Neural progenitor cell (in vitro differentiated cells): ENCODE data around the gene C1orf210. TPM values are rescaled to one million over a fixed set of nuclear protein-coding genes. Genes with fewer than 3 reads are reported as not detected.

ENCODE experiments used
- DNase-seq: peaks from one replicate; pipeline ENCODE4 v3.0.0-alpha.2; 2016; ENCODE audit warnings: low spot score
- H2AFZ ChIP-seq: fragments of 200-600 bp; sonication (generic); replicated peaks from 2 replicates; pipeline ENCODE4 v1.6.1; 2016; ENCODE audit warnings: antibody characterized with exemption
- H3F3A ChIP-seq: fragments of 200-600 bp; sonication (generic); 2 replicates; pipeline ENCODE4 v1.6.1; 2016; ENCODE audit warnings: antibody characterized with exemption, low read depth
- H3K27ac ChIP-seq: fragments of 200-600 bp; sonication (generic); 2 replicates; pipeline ENCODE4 v1.5.1; 2016; ENCODE audit warnings: mild to moderate bottlenecking
- H3K27me3 ChIP-seq: fragments of 200-600 bp; sonication (generic); 2 replicates; pipeline ENCODE4 v1.6.1; 2016; ENCODE audit warnings: mild to moderate bottlenecking, moderate library complexity
- H3K36me3 ChIP-seq: fragments of 200-600 bp; sonication (generic); 2 replicates; pipeline ENCODE4 v1.5.1; 2016
- H3K4me1 ChIP-seq: fragments of 200-600 bp; sonication (generic); 2 replicates; pipeline ENCODE4 v1.6.1; 2016; ENCODE audit warnings: mixed run types
- H3K4me2 ChIP-seq: fragments of 200-600 bp; sonication (generic); 2 replicates; pipeline ENCODE4 v1.6.1; 2016
- H3K4me3 ChIP-seq: fragments of 200-600 bp; sonication (generic); 2 replicates; pipeline ENCODE4 v1.5.1; 2016
- H3K79me2 ChIP-seq: fragments of 200-600 bp; sonication (generic); 2 replicates; pipeline ENCODE4 v1.6.1; 2016; ENCODE audit warnings: low read depth
- H3K9ac ChIP-seq: fragments of 200-600 bp; sonication (generic); 2 replicates; pipeline ENCODE4 v1.6.1; 2016
- H3K9me3 ChIP-seq: fragments of 200-600 bp; sonication (generic); 2 replicates; pipeline ENCODE4 v1.5.1; 2016; ENCODE audit warnings: low read depth
- H4K20me1 ChIP-seq: fragments of 200-600 bp; sonication (generic); 2 replicates; pipeline ENCODE4 v1.6.1; 2016; ENCODE audit warnings: low read depth
- H3K27ac Mint-ChIP-seq: 3 replicates; pipeline ENCODE4 v1.8.0; 2021; ENCODE audit warnings: mixed read lengths
- H3K27me3 Mint-ChIP-seq: 2 replicates; pipeline ENCODE4 v1.8.0; 2022; ENCODE audit warnings: low read depth, mild to moderate bottlenecking, inconsistent platforms, moderate library complexity, mixed read lengths; ENCODE audit not compliant: insufficient read depth
- H3K36me3 Mint-ChIP-seq: 3 replicates; pipeline ENCODE4 v1.8.0; 2021; ENCODE audit warnings: mixed read lengths
- H3K4me1 Mint-ChIP-seq: 3 replicates; pipeline ENCODE4 v1.8.0; 2021; ENCODE audit warnings: mixed read lengths
- H3K4me3 Mint-ChIP-seq: 3 replicates; pipeline ENCODE4 v1.8.0; 2021; ENCODE audit warnings: mild to moderate bottlenecking, moderate library complexity, mixed read lengths
- H3K9me3 Mint-ChIP-seq: 3 replicates; pipeline ENCODE4 v1.8.0; 2020; ENCODE audit warnings: mixed read lengths
- EZH2 ChIP-seq: fragments of 200-600 bp; sonication (generic); IDR thresholded peaks from 2 replicates; pipeline ENCODE4 v1.6.1; 2017; ENCODE audit warnings: antibody characterized with exemption, mild to moderate bottlenecking, moderate library complexity
- EZH2phosphoT487 ChIP-seq: fragments of 200-600 bp; sonication (generic); IDR thresholded peaks from 2 replicates; pipeline ENCODE4 v1.6.1; 2017; ENCODE audit warnings: antibody characterized with exemption
- total RNA-seq: library from RNA; depleted of rRNA; stranded (reverse); fragments of >200 nt; gene quantifications from 2 replicates; pipeline ENCODE4 v1.2.3, GENCODE V29; 2015; ENCODE audit warnings: low replicate concordance
- TF ChIP-seq, protein P1 (sequence below): fragments of 200-600 bp; sonication (generic); IDR thresholded peaks from 2 replicates; pipeline ENCODE4 v1.5.1; 2017; ENCODE audit warnings: antibody characterized with exemption, mild to moderate bottlenecking

Gene C1orf210
- total RNA-seq, 1 donor from 2014 or later = not detected

DNA sequence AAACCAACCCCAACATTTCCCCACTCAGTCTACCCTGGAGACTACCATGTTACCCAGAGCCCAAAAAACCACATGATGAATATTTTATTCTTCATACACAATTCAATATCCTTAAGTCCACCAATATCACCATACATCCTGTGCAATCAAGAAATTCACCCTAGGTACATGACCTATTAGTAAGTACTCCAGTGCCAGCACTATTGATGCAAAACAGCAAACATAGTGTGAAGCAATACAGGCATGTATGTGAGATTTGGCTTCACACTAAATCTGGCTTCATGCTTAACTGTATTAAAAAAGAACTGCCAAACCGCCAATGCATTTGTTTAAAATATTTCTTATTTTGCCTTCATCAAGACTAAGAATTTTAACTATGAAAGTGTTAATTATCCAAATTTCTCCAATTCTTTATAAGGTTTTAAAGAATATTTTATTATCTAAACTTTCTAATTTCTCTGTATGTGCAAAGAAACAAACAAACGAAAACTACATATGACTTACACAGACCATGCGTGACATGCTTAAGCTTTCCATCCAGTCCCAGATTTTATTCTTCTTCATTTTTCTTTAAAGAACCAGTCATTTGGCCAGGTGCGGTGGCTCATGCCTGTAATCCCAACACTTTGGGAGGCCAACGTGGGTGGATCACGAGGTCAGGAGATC lies 38.0 kb downstream of the C1orf210 start:
- Histone ChIP-seq H3K4me3 (no peak overlapping the region), H3K9me3 (peaks cover 29% of the 10 kb centered on the region), H2AFZ (no peak overlapping the region), H3K9ac (no peak overlapping the region), H4K20me1 (no peaks in the 10 kb centered on the region), H3K36me3 (no peaks in the 10 kb centered on the region), H3K79me2 (no peaks in the 10 kb centered on the region), H3K4me2 (no peak overlapping the region), H3K27me3 (no peaks in the 10 kb centered on the region), H3K4me1 (no peaks in the 10 kb centered on the region), H3K27ac (no peak overlapping the region), H3F3A (no peaks in the 10 kb centered on the region)
- Mint-ChIP-seq H3K36me3 (no peaks in the 10 kb centered on the region), H3K27me3 (peaks cover 2% of the 10 kb centered on the region), H3K27ac (no peak overlapping the region), H3K4me1 (no peaks in the 10 kb centered on the region), H3K9me3 (peaks cover 32% of the 10 kb centered on the region), H3K4me3 (no peak overlapping the region)
- no peak for DNase-seq
- TF ChIP-seq EZH2phosphoT487 (no peak), EZH2 (no peak)
- TF ChIP-seq, protein P1, sequence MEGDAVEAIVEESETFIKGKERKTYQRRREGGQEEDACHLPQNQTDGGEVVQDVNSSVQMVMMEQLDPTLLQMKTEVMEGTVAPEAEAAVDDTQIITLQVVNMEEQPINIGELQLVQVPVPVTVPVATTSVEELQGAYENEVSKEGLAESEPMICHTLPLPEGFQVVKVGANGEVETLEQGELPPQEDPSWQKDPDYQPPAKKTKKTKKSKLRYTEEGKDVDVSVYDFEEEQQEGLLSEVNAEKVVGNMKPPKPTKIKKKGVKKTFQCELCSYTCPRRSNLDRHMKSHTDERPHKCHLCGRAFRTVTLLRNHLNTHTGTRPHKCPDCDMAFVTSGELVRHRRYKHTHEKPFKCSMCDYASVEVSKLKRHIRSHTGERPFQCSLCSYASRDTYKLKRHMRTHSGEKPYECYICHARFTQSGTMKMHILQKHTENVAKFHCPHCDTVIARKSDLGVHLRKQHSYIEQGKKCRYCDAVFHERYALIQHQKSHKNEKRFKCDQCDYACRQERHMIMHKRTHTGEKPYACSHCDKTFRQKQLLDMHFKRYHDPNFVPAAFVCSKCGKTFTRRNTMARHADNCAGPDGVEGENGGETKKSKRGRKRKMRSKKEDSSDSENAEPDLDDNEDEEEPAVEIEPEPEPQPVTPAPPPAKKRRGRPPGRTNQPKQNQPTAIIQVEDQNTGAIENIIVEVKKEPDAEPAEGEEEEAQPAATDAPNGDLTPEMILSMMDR = no peak

DNA sequence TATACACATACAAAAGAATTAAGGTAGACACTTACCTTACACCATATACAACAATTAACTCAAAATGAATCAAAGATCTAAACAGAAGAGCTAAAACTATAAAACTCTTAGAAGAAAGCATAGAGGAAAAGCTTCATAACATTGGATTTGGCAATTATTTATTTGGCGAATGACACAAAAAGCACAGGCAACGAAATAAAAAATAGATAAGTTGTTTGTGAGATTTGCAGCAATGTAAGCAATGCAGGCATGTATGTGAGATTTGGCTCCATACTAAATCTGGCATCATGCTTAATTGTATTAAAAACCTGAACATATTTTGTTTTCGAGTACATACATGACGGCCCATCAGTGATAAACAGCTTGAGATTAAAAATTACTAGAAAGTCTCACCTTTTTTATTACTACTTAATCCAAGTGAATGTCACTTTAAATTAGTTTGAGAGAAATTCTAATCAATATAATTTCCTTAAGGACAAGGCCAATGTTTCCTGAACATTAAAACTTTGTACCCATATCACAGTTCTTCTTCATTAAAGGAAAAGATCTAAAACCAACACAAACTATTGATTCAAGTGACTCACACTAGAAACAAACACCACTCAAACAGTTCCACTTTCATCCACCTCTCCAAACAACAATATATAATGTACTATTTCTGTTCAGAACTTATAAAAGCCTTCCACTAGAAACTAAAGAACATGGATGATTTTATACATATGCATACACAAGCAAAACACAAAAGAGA lies 38.7 kb downstream of the C1orf210 start:
- Histone ChIP-seq H3K79me2 (no peaks in the 10 kb centered on the region), H2AFZ (no peak overlapping the region), H3K36me3 (no peaks in the 10 kb centered on the region), H3K4me2 (no peak overlapping the region), H3K4me1 (no peaks in the 10 kb centered on the region), H3K4me3 (no peak overlapping the region), H3F3A (no peaks in the 10 kb centered on the region), H3K9ac (no peak overlapping the region), H3K27ac (no peak overlapping the region), H3K27me3 (no peaks in the 10 kb centered on the region), H4K20me1 (no peaks in the 10 kb centered on the region), H3K9me3 (peaks cover 29% of the 10 kb centered on the region)
- TF ChIP-seq, protein P1 = no peak
- TF ChIP-seq EZH2 (no peak), EZH2phosphoT487 (no peak)
- Mint-ChIP-seq H3K27me3 (peaks cover 4% of the 10 kb centered on the region), H3K4me3 (no peak overlapping the region), H3K27ac (no peak overlapping the region), H3K36me3 (no peaks in the 10 kb centered on the region), H3K4me1 (no peaks in the 10 kb centered on the region), H3K9me3 (peaks cover 32% of the 10 kb centered on the region)
- DNase-seq = no peak

DNA sequence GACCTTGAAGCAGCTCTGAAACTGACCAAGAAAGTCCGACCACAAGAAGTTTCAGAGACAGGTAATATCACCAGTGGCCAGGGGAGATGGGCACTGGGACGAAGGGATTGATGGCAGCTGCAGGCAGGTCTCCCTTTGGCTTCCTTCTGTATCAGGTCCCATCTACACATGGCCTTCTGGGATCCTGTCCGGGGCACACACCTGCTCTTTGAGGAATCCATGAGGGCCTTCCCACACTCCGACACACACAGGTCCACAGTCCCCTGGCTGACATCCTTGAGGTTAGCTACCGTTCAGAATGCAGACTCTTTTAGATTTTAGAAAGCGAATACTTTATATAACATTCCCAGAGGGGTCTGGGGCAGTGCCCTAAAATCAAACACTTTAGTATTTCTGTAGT lies 42.1 kb downstream of the C1orf210 start:
- Histone ChIP-seq H3K27ac (no peak overlapping the region), H3K79me2 (no peaks in the 10 kb centered on the region), H3K4me3 (no peak overlapping the region), H2AFZ (no peak overlapping the region), H3K4me2 (no peak overlapping the region), H3K27me3 (no peaks in the 10 kb centered on the region), H3K9me3 (peaks cover 27% of the 10 kb centered on the region), H3F3A (no peaks in the 10 kb centered on the region), H3K9ac (no peak overlapping the region), H4K20me1 (no peaks in the 10 kb centered on the region), H3K4me1 (no peaks in the 10 kb centered on the region), H3K36me3 (no peaks in the 10 kb centered on the region)
- peaks cover 31% of the 10 kb centered on the region for H3K9me3 Mint-ChIP-seq
- H3K4me3 Mint-ChIP-seq = no peak overlapping the region
- no peaks in the 10 kb centered on the region for H3K4me1 Mint-ChIP-seq
- TF ChIP-seq EZH2phosphoT487 (no peak), EZH2 (no peak)
- TF ChIP-seq, protein P1 = no peak
- no peak overlapping the region for H3K27ac Mint-ChIP-seq
- peaks cover 2% of the 10 kb centered on the region for H3K27me3 Mint-ChIP-seq
- no peak for DNase-seq
- no peaks in the 10 kb centered on the region for H3K36me3 Mint-ChIP-seq
